Measurements from ENCODE around the gene DHX57. TPM values are rescaled to one million over a fixed set of nuclear protein-coding genes. Genes with fewer than 3 reads are reported as not detected.
A peak's percentile ranks its signal among the peaks of the same experiment; 100 is the strongest.

Gene DHX57, protein sequence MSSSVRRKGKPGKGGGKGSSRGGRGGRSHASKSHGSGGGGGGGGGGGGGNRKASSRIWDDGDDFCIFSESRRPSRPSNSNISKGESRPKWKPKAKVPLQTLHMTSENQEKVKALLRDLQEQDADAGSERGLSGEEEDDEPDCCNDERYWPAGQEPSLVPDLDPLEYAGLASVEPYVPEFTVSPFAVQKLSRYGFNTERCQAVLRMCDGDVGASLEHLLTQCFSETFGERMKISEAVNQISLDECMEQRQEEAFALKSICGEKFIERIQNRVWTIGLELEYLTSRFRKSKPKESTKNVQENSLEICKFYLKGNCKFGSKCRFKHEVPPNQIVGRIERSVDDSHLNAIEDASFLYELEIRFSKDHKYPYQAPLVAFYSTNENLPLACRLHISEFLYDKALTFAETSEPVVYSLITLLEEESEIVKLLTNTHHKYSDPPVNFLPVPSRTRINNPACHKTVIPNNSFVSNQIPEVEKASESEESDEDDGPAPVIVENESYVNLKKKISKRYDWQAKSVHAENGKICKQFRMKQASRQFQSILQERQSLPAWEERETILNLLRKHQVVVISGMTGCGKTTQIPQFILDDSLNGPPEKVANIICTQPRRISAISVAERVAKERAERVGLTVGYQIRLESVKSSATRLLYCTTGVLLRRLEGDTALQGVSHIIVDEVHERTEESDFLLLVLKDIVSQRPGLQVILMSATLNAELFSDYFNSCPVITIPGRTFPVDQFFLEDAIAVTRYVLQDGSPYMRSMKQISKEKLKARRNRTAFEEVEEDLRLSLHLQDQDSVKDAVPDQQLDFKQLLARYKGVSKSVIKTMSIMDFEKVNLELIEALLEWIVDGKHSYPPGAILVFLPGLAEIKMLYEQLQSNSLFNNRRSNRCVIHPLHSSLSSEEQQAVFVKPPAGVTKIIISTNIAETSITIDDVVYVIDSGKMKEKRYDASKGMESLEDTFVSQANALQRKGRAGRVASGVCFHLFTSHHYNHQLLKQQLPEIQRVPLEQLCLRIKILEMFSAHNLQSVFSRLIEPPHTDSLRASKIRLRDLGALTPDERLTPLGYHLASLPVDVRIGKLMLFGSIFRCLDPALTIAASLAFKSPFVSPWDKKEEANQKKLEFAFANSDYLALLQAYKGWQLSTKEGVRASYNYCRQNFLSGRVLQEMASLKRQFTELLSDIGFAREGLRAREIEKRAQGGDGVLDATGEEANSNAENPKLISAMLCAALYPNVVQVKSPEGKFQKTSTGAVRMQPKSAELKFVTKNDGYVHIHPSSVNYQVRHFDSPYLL (N-terminal part only)
- total RNA-seq (10 to 100 TPM; 19.6 to 20.8 TPM), polyA plus RNA-seq (1 to 10 TPM; 4.9 to 5.5 (median 5.0) TPM), total RNA-seq (26.7 to 41.5 (median 35.9) reads per million in 6 experiments)

DNA sequence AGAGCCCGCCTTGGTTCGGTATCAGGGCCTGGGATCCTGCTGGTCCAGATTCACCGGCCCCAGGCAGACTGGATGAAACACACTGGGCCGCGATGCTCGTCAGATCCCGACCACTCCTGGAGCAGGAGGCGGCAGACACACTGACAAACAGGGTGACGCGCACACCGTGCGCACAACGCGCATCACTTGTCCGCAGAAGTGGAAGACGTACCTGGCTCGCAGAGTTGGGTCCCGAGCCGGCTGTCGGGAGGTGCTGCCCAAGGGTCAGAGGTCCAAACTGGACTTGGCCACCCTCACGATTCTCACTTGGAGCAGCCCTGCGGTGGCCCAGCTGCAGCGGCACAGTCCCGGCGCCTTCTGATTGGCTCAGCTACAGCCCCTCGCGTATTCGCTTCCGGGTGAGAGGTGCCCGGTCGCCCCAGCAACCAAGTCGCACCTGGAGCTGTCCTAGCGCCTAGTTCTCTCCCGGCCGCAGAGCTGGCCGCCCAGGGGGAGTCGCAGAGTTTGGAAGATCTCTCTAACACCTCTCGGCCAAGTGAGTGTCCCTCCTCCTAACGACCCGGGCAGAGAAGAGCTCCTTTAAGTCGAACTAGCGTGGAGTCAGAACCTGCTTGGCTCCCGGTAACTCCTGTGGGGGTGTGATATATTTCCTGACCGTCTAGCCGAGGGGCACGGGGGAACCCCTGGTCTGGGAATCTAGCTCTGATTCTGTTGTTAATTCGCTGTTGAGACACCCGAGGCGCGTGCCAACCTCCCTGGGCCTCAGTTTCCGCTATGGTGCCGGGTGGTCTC, at the start of gene DHX57, which contains the start of gene MORN2:
TSS of gene DHX57 (minus strand) at position 359 of the 792 bp plus-strand sequence. CDS start 7,529 bp downstream, outside the sequence.
TSS of gene MORN2 (plus strand) at position 401 of the 792 bp plus-strand sequence.
- peak; percentile 94 to 98 for ATAC-seq
- H3K4me3 Mint-ChIP-seq = peak within 1 kb of the TSS; percentile 92 to 99 (median 95)
- H3K9me3 Mint-ChIP-seq = peaks cover 0 to 16% (median 10%) of the 10 kb centered on the region in 9 donors
- POLR2A ChIA-PET = interaction anchor here (1.2 to 1.4 kb wide), 2 partner anchors 19 to 125 kb away, joined by 4 to 11 read pairs; partner anchors contain the start of gene SRSF7
- H3K36me3 Mint-ChIP-seq = peaks cover 4 to 14% (median 13%) of the 10 kb centered on the region in 3 donors
- H3K27ac Mint-ChIP-seq = peak within 1 kb of the TSS; percentile 81 to 99 (median 97)
- peak; percentile 66 to 90 (median 76) for DNase-seq
- H3K27me3 Mint-ChIP-seq = no peaks in the 10 kb centered on the region
- peaks cover 12 to 40% (median 24%) of the 10 kb centered on the region in 4 donors for H3K4me1 Mint-ChIP-seq

GRCh38 chr2:38922902-38923301, 47.2 kb upstream of the DHX57 start:
- ATAC-seq (no peak), DNase-seq (no peak)
- H3K27me3 Mint-ChIP-seq = peaks cover 0 to 1% (median 0%) of the 10 kb centered on the region in 5 donors
- H3K36me3 Mint-ChIP-seq = no peaks in the 10 kb centered on the region
- no peaks in the 10 kb centered on the region for H3K4me1 Mint-ChIP-seq
- H3K4me3 Mint-ChIP-seq = no peak overlapping the region
- no peaks in the 10 kb centered on the region for H3K9me3 Mint-ChIP-seq
- POLR2A ChIA-PET = no interaction called here
- no peak overlapping the region for H3K27ac Mint-ChIP-seq

- no peaks in the 10 kb centered on the region for H3K36me3 Mint-ChIP-seq
- H3K27ac Mint-ChIP-seq = no peak overlapping the region
- H3K4me1 Mint-ChIP-seq = no peaks in the 10 kb centered on the region
- no peak for ATAC-seq
- POLR2A ChIA-PET = interaction anchor here (0.5 kb wide), 1 partner anchor 15 kb away, joined by 3 read pairs; no protein-coding TSS in a partner anchor
- no peak overlapping the region for H3K4me3 Mint-ChIP-seq
- no peaks in the 10 kb centered on the region for H3K9me3 Mint-ChIP-seq
- no peak for DNase-seq
- peaks cover 0 to 1% (median 0%) of the 10 kb centered on the region in 5 donors for H3K27me3 Mint-ChIP-seq
Observed at GRCh38 chr2:38922389-38922788, 46.7 kb upstream of the DHX57 start.

DNA sequence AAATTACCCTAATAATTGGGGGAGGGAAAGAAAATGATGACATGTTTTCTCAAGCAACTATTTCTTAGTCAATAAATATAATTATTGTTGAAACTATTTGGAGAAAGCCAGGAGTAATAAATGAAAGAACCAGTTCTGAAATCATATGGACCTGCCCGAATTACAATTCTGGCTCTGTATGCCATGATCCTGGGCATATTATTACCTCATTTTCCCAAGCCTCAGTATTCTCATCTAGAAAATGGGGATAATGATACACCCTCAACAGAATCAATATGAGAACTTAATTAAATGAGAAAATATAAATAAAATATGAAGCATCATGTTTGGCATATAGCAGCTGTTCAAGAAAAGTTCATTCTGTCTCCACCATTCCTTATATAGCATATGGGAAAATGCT, 36.9 kb upstream of the DHX57 start:
- Mint-ChIP-seq H3K27ac (no peak overlapping the region), H3K4me1 (no peaks in the 10 kb centered on the region), H3K27me3 (no peaks in the 10 kb centered on the region), H3K9me3 (no peaks in the 10 kb centered on the region), H3K4me3 (no peak overlapping the region), H3K36me3 (no peaks in the 10 kb centered on the region)
- DNase-seq (no peak), ATAC-seq (no peak)
- POLR2A ChIA-PET = no interaction called here

- Mint-ChIP-seq H3K9me3 (no peaks in the 10 kb centered on the region), H3K36me3 (no peaks in the 10 kb centered on the region), H3K4me1 (no peaks in the 10 kb centered on the region), H3K27ac (no peak overlapping the region), H3K4me3 (no peak overlapping the region), H3K27me3 (no peaks in the 10 kb centered on the region)
- DNase-seq (no peak), ATAC-seq (no peak)
- POLR2A ChIA-PET = no interaction called here
Observed at GRCh38 chr2:38911191-38911590, 35.5 kb upstream of the DHX57 start.

DNA sequence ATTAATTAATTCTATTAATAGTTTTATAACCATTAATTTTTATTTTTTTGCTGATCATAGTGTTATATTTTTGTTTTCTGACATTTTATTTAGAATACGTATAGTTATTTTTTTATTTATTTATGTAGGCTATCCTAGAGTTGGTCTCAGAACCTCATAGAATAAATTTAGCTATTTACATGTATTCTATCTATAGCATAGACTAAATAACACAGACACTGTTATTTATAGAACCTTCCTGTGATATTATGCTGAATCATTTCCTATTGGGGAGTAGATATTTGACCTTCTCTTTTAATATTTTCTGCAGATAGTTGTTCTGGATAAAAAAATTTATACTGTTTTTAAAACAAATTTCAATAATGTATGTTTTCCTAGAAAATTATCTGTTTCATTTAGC, 34.1 kb upstream of the DHX57 start:
- Mint-ChIP-seq H3K27ac (no peak overlapping the region), H3K27me3 (no peaks in the 10 kb centered on the region), H3K9me3 (no peaks in the 10 kb centered on the region), H3K4me1 (no peaks in the 10 kb centered on the region), H3K36me3 (no peaks in the 10 kb centered on the region), H3K4me3 (no peak overlapping the region)
- DNase-seq = no peak
- ATAC-seq = no peak
- POLR2A ChIA-PET = no interaction called here

- no peaks in the 10 kb centered on the region for H3K27me3 Mint-ChIP-seq
- POLR2A ChIA-PET = interaction anchor here (0.7 kb wide), 1 partner anchor 14 kb away, joined by 3 read pairs; no protein-coding TSS in a partner anchor
Observed at GRCh38 chr2:38907743-38908562, 32.2 kb upstream of the DHX57 start.

DNA sequence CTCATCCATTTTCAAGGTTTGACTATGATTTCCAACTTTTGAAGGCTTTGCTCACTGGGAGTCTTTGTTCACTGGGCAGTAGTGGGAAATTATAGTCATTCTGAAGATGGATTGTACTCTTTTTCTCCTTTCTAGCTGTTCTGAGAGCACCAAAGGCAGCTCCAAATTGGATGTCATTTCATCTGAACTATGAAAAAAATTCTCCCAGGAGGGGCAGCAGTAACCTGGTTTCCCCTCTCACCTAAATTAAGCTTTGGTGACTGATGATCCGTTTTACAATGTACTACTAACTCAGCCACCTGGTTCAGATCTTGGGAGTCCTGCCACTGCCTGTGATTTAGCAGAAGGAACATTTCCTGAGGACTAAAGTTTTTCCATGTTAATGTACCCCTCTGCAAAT, 31.5 kb upstream of the DHX57 start:
- Mint-ChIP-seq H3K27ac (no peak overlapping the region), H3K27me3 (no peaks in the 10 kb centered on the region), H3K4me1 (no peaks in the 10 kb centered on the region), H3K9me3 (no peaks in the 10 kb centered on the region), H3K36me3 (no peaks in the 10 kb centered on the region), H3K4me3 (no peak overlapping the region)
- DNase-seq (no peak), ATAC-seq (no peak)
- POLR2A ChIA-PET = interaction anchor here (0.7 kb wide), 1 partner anchor 15 kb away, joined by 3 read pairs; no protein-coding TSS in a partner anchor

More at GRCh38 chr2:38907743-38908562, 32.2 kb upstream of the DHX57 start:
- ATAC-seq (no peak), DNase-seq (no peak)
- Mint-ChIP-seq H3K9me3 (no peaks in the 10 kb centered on the region), H3K4me1 (no peaks in the 10 kb centered on the region), H3K36me3 (no peaks in the 10 kb centered on the region), H3K27ac (peak overlapping the region in 1 of 10 donors; percentile 4), H3K4me3 (no peak overlapping the region)

DNA sequence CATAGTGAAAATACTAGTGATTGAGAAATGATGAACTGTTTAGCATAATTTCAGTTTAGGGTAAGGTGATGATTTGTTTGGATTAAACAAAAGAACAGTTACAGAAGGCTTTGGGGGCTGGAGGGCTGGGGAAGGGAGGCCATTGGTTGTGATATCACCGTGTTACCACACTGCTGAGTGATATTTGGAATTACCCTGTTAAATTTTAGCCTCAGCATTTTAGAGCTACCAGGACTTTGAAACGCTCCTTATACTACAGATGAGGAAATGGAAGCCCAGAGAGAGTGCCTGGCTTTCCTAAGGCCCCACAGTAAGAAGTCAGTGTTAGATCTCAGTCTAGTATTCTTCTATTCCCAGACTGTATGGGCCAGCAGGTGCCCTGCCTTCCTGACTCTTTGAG, 29.5 kb upstream of the DHX57 start:
- Mint-ChIP-seq H3K27ac (peak overlapping the region in 1 of 10 donors; percentile 3), H3K4me1 (no peaks in the 10 kb centered on the region), H3K27me3 (no peaks in the 10 kb centered on the region), H3K4me3 (no peak overlapping the region), H3K36me3 (no peaks in the 10 kb centered on the region), H3K9me3 (no peaks in the 10 kb centered on the region)
- no peak for ATAC-seq
- no peak for DNase-seq
- POLR2A ChIA-PET = no interaction called here

DNA sequence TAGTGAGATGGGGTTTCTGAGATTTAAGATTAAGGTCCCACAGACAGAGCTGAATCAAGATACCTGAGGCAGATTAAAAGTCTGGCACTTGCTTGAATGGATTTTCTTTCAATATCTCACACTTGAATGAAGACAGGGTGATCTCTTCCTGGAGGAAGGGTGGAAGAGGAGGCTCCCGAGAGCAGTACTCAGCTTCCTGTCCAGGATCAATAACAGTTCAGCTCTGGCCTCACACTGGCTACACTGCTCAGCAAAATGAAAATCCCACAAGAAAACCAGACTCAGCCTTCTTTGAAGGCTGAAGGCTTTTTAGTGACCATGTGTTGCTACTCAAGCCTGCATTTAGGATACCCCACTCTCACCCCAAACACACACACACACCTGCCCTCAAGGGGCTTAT, 25.0 kb upstream of the DHX57 start:
- ATAC-seq (no peak), DNase-seq (no peak)
- Mint-ChIP-seq H3K36me3 (no peaks in the 10 kb centered on the region), H3K27me3 (peaks cover 2 to 11% (median 4%) of the 10 kb centered on the region in 5 donors), H3K9me3 (no peaks in the 10 kb centered on the region), H3K4me3 (no peak overlapping the region), H3K4me1 (no peaks in the 10 kb centered on the region), H3K27ac (no peak overlapping the region)
- POLR2A ChIA-PET = no interaction called here

- Mint-ChIP-seq H3K27me3 (peaks cover 2 to 11% (median 4%) of the 10 kb centered on the region in 5 donors), H3K4me1 (no peaks in the 10 kb centered on the region), H3K36me3 (no peaks in the 10 kb centered on the region), H3K4me3 (no peak overlapping the region), H3K27ac (no peak overlapping the region), H3K9me3 (no peaks in the 10 kb centered on the region)
- DNase-seq = no peak
- no peak for ATAC-seq
- POLR2A ChIA-PET = no interaction called here
Observed at GRCh38 chr2:38898256-38898655, 22.5 kb upstream of the DHX57 start.

Measured in naive thymus-derived CD8-positive, alpha-beta T cell (primary cell).